ENCODE measurements around the gene KATNAL2.

KATNAL2 gene, protein sequence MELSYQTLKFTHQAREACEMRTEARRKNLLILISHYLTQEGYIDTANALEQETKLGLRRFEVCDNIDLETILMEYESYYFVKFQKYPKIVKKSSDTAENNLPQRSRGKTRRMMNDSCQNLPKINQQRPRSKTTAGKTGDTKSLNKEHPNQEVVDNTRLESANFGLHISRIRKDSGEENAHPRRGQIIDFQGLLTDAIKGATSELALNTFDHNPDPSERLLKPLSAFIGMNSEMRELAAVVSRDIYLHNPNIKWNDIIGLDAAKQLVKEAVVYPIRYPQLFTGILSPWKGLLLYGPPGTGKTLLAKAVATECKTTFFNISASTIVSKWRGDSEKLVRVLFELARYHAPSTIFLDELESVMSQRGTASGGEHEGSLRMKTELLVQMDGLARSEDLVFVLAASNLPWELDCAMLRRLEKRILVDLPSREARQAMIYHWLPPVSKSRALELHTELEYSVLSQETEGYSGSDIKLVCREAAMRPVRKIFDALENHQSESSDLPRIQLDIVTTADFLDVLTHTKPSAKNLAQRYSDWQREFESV

DNA sequence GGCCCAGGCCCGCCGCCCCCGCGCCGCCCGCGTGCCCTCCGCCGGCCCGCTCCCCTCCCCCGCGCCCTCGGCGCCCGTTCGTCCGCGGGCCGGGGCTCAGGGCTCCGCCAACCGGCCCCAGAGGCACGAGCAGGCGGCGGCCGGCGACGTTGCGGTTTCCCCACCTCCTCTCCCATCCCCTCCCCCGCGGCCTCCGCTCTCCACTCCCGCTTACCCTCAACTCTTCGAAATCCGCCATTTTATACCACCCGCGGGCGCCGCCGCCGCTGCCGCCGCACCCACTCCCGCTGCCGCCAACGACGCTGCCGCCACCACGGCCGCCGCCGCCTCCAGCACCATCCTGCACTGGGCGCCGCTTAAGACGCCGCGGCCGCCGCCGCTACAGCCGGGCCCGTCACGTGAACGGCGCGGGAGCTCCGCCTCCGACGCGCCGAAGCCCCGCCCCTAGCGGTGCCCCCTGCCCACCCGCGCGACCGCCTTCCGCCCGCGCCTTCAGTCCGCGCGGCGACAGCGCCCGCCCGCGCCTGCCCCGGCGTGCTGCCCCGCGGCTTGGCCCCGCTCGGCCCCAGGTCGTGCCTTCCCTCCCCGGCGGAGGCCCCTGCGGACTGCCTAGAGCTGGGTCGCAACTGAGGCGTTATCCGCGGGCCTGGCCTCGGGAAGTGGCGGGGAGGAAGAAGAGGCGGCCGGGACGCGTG lies at the start of gene KATNAL2, which contains the start of gene PIAS2:
Gene KATNAL2, plus strand, starts transcription at position 495 of the 695 bp plus-strand sequence. CDS start 29,271 bp downstream, outside the sequence.
Gene PIAS2, minus strand, starts transcription at position 400 of the 695 bp plus-strand sequence. Its CDS starts 162 bp downstream, at position 238.
- DNase-seq (ENCODE audit: low read depth): peak; percentile 42

- DNase-seq (ENCODE audit: low read depth): peak; percentile 4
These were observed 49.1 kb upstream of the KATNAL2 start for GRCh38 chr18:46868169-46868921.

GRCh38 chr18:46877329-46877987 lies 39.9 kb upstream of the KATNAL2 start:
- DNase-seq (ENCODE audit: low read depth): no peak

GRCh38 chr18:46883180-46883579 lies 34.2 kb upstream of the KATNAL2 start:
- DNase-seq (ENCODE audit: low read depth): no peak

- no peak for DNase-seq (ENCODE audit: low read depth)
These were observed 30.5 kb upstream of the KATNAL2 start for GRCh38 chr18:46886893-46887292.

- no peak for DNase-seq (ENCODE audit: low read depth)
These were observed 28.4 kb upstream of the KATNAL2 start for GRCh38 chr18:46888965-46889364.

GRCh38 chr18:46891742-46892214 lies 25.6 kb upstream of the KATNAL2 start:
- no peak for DNase-seq (ENCODE audit: low read depth)

GRCh38 chr18:46892842-46893241 lies 24.6 kb upstream of the KATNAL2 start:
- peak; percentile 9 for DNase-seq (ENCODE audit: low read depth)

- DNase-seq (ENCODE audit: low read depth): no peak
These were observed 24.0 kb upstream of the KATNAL2 start for GRCh38 chr18:46893360-46893759.

GRCh38 chr18:46894124-46894523 lies 23.3 kb upstream of the KATNAL2 start:
- no peak for DNase-seq (ENCODE audit: low read depth)

DNA sequence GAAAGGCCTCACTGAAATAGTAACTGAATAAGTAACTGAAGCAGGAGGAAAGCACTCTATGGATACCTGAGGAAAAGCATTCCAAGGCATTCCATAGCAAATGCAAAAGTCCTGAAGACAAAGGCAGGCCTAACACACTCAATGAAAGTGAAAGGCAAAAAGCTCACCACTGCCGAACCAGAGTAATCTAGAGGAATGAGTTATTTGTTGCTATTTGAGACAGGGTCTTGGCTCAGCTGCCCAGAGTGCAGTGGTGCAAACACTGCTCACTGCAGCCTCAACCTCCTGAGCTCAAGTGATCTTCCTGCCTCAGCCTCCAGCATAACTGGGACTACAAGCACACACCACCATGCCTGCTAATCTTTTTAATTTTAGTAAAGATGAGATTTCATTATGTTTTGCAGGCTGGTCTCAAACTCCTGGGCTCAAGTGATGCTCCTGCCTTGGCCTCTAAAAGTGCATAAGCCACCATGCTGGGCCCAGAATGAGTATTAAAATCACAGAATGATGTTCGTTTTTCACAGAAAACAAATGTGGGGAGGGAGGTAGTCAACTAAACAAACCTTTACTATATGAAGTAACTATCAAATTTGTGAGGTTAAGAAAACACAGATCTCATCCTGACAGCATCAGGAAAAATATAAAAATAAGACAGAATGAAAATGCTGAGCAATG lies 18.0 kb upstream of the KATNAL2 start:
- no peak for DNase-seq (ENCODE audit: low read depth)

DNA sequence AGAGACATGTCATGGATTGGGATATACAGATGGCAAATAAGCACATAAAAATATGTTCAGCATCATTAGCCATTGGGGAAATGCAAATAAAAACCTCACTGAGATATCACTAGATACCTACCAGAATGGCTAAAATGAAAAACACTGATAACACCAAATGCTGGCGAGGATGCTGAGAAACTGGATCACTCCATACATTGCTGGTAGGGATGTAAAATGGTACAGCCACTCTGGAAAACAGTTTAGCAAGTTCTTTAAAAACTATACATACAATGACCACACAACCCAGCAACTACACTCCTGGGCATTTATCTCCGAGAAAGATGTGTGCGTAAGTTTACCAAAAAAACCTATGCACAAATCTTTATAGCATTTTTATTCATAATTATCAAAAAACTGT lies 14.0 kb upstream of the KATNAL2 start:
- no peak for DNase-seq (ENCODE audit: low read depth)

- no peak for DNase-seq (ENCODE audit: low read depth)
These were observed 7.9 kb upstream of the KATNAL2 start for GRCh38 chr18:46909497-46909896.

DNA sequence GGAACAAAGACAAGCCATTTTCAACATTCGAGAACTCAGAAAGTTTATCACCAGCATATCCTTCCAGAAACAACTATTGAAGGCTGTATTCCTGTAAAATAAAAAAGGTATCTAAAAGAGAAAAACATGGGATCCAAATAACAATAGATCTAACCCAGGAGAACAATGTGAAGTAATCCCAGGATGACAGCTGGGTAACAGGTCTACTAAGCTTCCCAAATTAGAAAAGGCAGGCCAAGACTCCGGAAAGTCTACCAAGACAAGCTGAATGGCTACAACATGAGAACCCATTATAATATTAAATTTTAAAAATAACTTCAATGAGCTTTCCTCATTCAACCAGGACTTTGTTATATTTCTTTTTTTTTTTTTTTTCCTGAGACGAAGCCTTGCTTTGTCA lies 6.5 kb upstream of the KATNAL2 start:
- no peak for DNase-seq (ENCODE audit: low read depth)

DNA sequence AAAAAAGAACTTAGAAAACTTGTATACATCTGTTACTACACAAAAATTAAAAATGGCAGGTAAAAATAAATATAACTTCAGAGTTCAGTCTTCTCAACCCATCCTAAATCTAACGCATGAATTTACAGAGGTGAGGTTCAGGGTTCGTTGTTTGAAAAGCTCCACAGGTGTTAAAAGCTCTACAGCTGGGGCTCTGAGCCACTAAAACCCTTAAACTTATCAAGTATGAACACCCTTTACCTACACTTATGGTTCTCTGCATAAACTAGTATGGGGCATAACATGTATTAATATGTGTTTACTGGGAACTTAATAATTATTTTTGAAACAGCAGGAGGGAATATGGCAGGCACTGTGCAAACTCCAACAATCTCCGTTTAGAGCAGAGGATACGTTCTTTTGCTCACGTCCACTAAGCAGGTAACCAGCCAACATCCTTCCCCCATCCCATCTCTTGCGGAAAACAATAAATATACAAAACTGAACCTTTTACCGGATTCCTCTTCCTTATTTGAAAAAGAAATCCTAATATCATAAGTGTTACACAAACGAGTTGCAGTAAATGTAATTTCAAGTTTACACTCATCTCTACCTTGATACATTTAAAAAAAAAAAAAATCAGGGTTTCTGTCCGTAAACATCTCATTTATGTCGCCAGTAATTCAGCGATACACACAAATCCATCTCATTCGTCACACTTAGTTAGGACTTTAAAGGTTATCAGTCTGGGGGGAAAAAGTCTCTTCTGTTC lies 1.4 kb upstream of the KATNAL2 start:
- no peak for DNase-seq (ENCODE audit: low read depth)

DNA sequence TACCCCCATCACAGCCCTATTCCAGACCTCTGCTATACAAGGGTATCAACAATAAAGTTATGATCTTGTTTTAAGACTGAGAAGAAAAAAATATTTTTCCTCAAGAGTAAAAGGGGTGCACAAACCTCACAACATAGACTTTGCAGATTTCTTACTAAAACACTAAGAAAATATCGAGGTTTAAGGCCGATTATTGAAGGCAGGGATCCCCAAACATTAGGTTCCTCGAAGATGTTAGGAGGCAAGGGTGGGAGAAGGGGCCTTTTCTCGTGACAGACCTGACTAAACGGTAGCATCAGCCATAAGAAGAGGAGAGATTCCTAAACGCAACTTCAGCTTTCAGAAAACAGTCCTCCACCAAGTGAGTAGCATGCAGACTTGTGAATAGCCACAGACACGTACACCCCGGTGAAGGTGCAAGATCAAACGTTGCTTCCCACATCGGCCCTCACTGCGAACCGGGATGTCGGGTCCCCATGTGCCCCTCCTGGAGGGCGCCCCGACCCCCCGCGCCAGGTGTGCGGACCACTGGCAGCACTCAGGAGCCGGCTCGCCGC lies 773 bp upstream of the KATNAL2 start:
- DNase-seq (ENCODE audit: low read depth): peak; percentile 39

DNA sequence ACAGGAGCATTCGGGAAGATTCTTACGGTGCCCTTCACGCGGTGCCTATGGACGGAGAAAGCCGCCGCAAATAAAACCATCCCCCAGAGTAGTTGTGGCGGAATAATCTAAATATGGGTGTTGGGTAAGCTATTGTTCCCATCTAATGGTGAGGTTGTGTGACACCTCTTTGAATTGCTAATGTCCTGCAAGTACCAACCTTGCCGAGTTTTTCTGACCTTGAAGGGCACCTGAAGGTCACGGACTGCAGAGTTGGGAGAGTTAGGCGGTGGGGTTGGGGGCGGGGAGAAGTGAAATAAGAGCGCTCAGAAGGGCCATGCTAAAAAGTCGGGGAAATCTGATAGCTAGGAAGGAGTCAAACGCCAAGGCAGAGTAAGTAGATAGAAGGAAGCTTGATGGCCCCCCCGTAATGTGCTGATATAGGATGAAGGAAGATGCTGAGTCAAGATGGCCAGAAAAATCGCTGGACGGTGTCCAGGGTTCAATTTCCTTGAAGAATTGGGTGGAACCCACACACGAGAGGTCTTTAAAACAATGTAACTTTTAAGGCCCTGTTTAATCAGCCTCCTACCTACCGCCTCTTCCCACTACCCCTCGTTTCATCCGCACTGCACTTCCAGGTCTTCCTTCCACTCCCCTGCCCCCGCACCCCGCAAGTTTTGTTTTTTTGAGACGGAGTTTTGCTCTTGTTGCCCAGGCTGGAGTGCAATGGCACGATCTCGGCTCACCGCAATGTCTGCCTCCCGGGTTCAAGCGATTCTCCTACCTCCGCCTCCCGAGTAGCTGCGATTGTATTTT lies 600 bp downstream of the KATNAL2 start:
- DNase-seq (ENCODE audit: low read depth): peak; percentile 26

DNA sequence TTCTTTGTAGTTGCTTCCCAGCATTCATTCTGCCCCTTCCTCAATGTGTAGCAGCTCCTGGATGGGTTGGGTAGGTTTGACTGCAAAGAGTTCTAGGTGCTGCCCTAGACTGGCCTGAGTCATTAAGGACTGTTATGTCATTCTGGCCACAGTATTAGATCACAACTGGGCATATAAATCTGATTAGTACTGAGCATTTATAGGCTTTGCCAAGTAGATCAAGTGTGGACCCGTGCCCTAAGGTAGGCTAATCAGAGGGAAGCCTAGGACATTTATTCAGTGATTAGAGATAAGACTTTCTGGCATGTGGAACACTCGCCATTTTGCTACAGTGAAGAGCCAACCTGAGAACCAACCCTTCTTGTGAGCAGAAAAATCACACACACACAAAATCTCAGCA lies 2.7 kb downstream of the KATNAL2 start:
- DNase-seq (ENCODE audit: low read depth): no peak

- no peak for DNase-seq (ENCODE audit: low read depth)
These were observed 3.3 kb downstream of the KATNAL2 start for GRCh38 chr18:46920653-46921052.

All from amniotic epithelial cell (primary cell).